Measurements from ENCODE around the gene EFNA2.
"Not testable (repeated sequence)": the region's sequence is repeated elsewhere in the genome, so short reads cannot be mapped to it uniquely, and the experiment has no call there.

DNA sequence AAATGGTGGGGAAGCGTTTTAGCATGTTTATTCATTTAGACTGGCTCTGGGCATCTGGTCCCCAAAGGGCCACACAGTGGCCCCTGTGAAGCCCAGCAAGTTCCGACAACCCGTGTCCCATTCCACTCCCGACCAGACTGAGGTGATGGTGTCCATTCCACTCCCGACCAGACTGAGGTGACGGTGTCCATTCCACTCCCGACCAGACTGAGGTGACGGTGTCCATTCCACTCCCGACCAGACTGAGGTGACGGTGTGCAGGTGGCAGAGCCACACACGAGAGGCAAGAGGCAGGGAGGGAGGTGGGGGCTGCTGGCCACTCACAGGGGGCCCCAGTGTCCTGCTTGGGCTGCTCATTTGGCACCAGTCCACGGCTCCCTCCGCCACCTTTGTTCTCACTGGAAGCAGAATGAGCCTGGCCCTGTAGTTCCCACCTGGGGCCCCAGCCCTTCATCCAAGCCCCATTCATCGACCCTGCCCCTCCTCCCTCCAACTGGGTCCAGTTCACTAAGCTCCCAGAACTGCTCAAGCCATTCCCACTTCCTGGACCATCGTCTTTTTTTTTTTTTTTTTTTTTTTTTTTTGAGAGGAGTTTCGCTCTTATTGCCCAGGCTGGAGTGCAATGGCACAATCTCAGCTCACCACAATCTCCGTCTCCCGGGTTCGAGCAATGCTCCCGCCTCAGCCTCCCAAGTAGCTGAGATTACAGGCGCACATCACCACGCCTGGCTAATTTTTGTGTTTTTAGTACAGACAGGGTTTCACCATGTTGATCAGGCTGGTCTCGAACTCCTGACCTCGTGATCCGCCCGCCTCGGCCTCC lies 39.2 kb upstream of the EFNA2 start:
- not testable (repeated sequence) for TF ChIP-seq POLR2AphosphoS5 (IDR thresholded peaks at IDR 0.05; ENCODE audit: low read depth); REST (IDR thresholded peaks at IDR 0.05; ENCODE audit: unreplicated experiment); CREB1 (CRISPR knock-in tag; IDR thresholded peaks at IDR 0.05; ENCODE audit: low read depth); EZH2 (IDR thresholded peaks at IDR 0.05; ENCODE audit: low read depth, unreplicated experiment); EZH2phosphoT487 (IDR thresholded peaks at IDR 0.05; ENCODE audit: unreplicated experiment); JUNB (IDR thresholded peaks at IDR 0.05; ENCODE audit: unreplicated experiment); STAT1 (IDR thresholded peaks at IDR 0.05; ENCODE audit: unreplicated experiment)
- TF ChIP-seq, protein P1, sequence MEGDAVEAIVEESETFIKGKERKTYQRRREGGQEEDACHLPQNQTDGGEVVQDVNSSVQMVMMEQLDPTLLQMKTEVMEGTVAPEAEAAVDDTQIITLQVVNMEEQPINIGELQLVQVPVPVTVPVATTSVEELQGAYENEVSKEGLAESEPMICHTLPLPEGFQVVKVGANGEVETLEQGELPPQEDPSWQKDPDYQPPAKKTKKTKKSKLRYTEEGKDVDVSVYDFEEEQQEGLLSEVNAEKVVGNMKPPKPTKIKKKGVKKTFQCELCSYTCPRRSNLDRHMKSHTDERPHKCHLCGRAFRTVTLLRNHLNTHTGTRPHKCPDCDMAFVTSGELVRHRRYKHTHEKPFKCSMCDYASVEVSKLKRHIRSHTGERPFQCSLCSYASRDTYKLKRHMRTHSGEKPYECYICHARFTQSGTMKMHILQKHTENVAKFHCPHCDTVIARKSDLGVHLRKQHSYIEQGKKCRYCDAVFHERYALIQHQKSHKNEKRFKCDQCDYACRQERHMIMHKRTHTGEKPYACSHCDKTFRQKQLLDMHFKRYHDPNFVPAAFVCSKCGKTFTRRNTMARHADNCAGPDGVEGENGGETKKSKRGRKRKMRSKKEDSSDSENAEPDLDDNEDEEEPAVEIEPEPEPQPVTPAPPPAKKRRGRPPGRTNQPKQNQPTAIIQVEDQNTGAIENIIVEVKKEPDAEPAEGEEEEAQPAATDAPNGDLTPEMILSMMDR (conservative IDR thresholded peaks at IDR 0.05; ENCODE audit: low read depth in 2 of 2) = not testable (repeated sequence)
- TF ChIP-seq, protein P2, sequence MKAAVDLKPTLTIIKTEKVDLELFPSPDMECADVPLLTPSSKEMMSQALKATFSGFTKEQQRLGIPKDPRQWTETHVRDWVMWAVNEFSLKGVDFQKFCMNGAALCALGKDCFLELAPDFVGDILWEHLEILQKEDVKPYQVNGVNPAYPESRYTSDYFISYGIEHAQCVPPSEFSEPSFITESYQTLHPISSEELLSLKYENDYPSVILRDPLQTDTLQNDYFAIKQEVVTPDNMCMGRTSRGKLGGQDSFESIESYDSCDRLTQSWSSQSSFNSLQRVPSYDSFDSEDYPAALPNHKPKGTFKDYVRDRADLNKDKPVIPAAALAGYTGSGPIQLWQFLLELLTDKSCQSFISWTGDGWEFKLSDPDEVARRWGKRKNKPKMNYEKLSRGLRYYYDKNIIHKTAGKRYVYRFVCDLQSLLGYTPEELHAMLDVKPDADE (IDR thresholded peaks at IDR 0.05) = not testable (repeated sequence)

Data from GM23338 (cell line).